Measurements from ENCODE around the gene GPS1. TPM values are rescaled to one million over a fixed set of nuclear protein-coding genes. Genes with fewer than 3 reads are reported as not detected.
A peak's percentile ranks its signal among the peaks of the same experiment; 100 is the strongest.

Gene GPS1
- total RNA-seq, 2 experiments from 2014 or later, result 69.0 to 75.6 TPM

- no peak for DNase-seq
- Mint-ChIP-seq H3K4me1 (peaks cover 9% of the 10 kb centered on the region), H3K4me3 (no peak overlapping the region), H3K36me3 (ENCODE audit: low read depth) (peaks cover 5% of the 10 kb centered on the region), H3K27me3 (no peaks in the 10 kb centered on the region), H3K9me3 (no peaks in the 10 kb centered on the region), H3K27ac (no peak overlapping the region)
- ChIA-PET POLR2A (no interaction called here), CTCF (interaction anchor here (1.1 kb wide), 1 partner anchor 84 kb away, joined by 3 read pairs; no protein-coding TSS in a partner anchor)
Observed at GRCh38 chr17:82043507-82043906, 8.2 kb upstream of the GPS1 start.

DNA sequence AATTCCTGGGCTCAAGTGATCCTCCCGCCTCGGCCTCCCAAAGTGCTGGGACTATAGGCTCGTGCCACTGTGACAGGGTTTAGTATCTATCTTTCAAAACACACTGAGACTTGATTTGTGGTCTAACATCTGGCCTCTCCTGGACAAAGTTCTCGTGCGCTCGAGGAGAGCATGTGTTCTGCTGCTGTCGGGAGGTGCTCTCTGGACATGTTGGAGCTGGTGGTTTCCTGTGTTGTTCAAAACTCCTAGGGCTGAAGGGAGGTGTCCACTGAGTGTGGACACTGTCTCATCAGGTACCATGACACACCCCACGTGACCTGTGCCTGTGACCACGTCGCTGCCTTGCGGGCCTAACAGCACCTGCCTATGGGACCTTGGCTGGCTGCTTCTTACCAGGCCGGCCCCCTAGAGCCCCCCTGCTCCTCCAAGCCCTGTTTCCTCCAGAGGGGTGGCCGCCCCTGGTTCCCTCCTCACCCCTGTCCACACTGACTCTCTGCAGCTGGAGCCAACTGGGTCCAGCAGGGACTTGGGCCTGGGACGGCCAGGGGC, 5.7 kb upstream of the GPS1 start:
- no peaks in the 10 kb centered on the region for H3K9me3 Mint-ChIP-seq
- ChIA-PET POLR2A (no interaction called here), CTCF (interaction anchor here (1.0 kb wide), 1 partner anchor 8 kb away, joined by 3 read pairs; the partner anchor contains the start of gene DCXR)
- DNase-seq, result no peak
- no peak overlapping the region for H3K27ac Mint-ChIP-seq
- peaks cover 9% of the 10 kb centered on the region for H3K4me1 Mint-ChIP-seq
- H3K4me3 Mint-ChIP-seq, result no peak overlapping the region
- no peaks in the 10 kb centered on the region for H3K27me3 Mint-ChIP-seq
- peaks cover 5% of the 10 kb centered on the region for H3K36me3 Mint-ChIP-seq (ENCODE audit: low read depth)

- ChIA-PET POLR2A (no interaction called here), CTCF (no interaction called here)
- Mint-ChIP-seq H3K4me1 (peaks cover 9% of the 10 kb centered on the region), H3K27me3 (no peaks in the 10 kb centered on the region), H3K4me3 (no peak overlapping the region), H3K9me3 (no peaks in the 10 kb centered on the region), H3K36me3 (ENCODE audit: low read depth) (peaks cover 5% of the 10 kb centered on the region), H3K27ac (no peak overlapping the region)
- DNase-seq, result no peak
Observed at GRCh38 chr17:82046903-82047302, 4.8 kb upstream of the GPS1 start.

DNA sequence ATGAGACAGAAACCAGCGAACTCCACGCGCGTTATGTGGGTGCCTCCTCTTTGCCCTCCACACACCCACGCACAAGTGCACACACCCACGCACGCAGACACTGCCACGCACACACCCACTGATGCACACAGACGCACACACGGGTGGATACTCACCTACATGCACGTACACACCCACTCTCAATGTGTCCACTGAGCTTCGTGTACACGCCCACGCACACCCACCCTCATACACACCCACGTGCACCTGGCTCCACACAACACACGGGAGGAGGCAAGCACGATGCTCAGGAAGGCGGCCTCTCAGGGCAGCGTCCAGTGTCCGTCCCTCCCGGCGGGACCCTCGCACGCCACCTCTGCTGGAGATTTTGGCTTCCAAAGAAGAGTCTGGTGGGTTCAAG, 4.3 kb upstream of the GPS1 start:
- Mint-ChIP-seq H3K36me3 (ENCODE audit: low read depth) (peaks cover 5% of the 10 kb centered on the region), H3K4me1 (peaks cover 9% of the 10 kb centered on the region), H3K4me3 (no peak overlapping the region), H3K27ac (no peak overlapping the region), H3K9me3 (no peaks in the 10 kb centered on the region), H3K27me3 (no peaks in the 10 kb centered on the region)
- CTCF ChIA-PET, result interaction anchor here (0.8 kb wide), 1 partner anchor 10 kb away, joined by 3 read pairs; the partner anchor contains the start of gene DCXR
- POLR2A ChIA-PET, result no interaction called here
- DNase-seq, result no peak

- Mint-ChIP-seq H3K4me1 (peaks cover 14% of the 10 kb centered on the region), H3K4me3 (no peak overlapping the region), H3K27me3 (no peaks in the 10 kb centered on the region), H3K36me3 (ENCODE audit: low read depth) (peaks cover 5% of the 10 kb centered on the region), H3K9me3 (no peaks in the 10 kb centered on the region), H3K27ac (no peak overlapping the region)
- ChIA-PET CTCF (interaction anchor here (0.8 kb wide), 1 partner anchor 11 kb away, joined by 3 read pairs; the partner anchor contains the start of gene DCXR), POLR2A (interaction anchor here (4.3 kb wide), 1 partner anchor 9 kb away, joined by 27 read pairs; the partner anchor contains the start of gene DCXR)
- no peak for DNase-seq
Observed at GRCh38 chr17:82047914-82048570, 3.7 kb upstream of the GPS1 start.

- Mint-ChIP-seq H3K27ac (no peak overlapping the region), H3K27me3 (no peaks in the 10 kb centered on the region), H3K4me3 (no peak overlapping the region), H3K36me3 (ENCODE audit: low read depth) (peaks cover 5% of the 10 kb centered on the region), H3K4me1 (peaks cover 19% of the 10 kb centered on the region), H3K9me3 (no peaks in the 10 kb centered on the region)
- ChIA-PET POLR2A (interaction anchor here (4.3 kb wide), 1 partner anchor 10 kb away, joined by 27 read pairs; the partner anchor contains the start of gene DCXR), CTCF (interaction anchor here (1.2 kb wide), 1 partner anchor 11 kb away, joined by 4 read pairs; the partner anchor contains the start of gene DCXR)
- no peak for DNase-seq
Observed at GRCh38 chr17:82048571-82048971, 3.1 kb upstream of the GPS1 start.

- no peak for DNase-seq
- no peak overlapping the region for H3K27ac Mint-ChIP-seq
- H3K27me3 Mint-ChIP-seq, result no peaks in the 10 kb centered on the region
- ChIA-PET CTCF (interaction anchor here (1.2 kb wide), 1 partner anchor 11 kb away, joined by 4 read pairs; the partner anchor contains the start of gene DCXR), POLR2A (interaction anchor here (4.3 kb wide), 1 partner anchor 11 kb away, joined by 27 read pairs; the partner anchor contains the start of gene DCXR)
- peaks cover 21% of the 10 kb centered on the region for H3K4me1 Mint-ChIP-seq
- peak overlapping the region; percentile 30 for H3K4me3 Mint-ChIP-seq
- H3K9me3 Mint-ChIP-seq, result no peaks in the 10 kb centered on the region
- peaks cover 5% of the 10 kb centered on the region for H3K36me3 Mint-ChIP-seq (ENCODE audit: low read depth)
Observed at GRCh38 chr17:82049106-82049505, 2.6 kb upstream of the GPS1 start.

GRCh38 chr17:82049521-82049971, 2.2 kb upstream of the GPS1 start:
- H3K9me3 Mint-ChIP-seq, result no peaks in the 10 kb centered on the region
- ChIA-PET POLR2A (interaction anchor here (1.4 to 4.3 kb wide), 3 partner anchors 9 to 19 kb away, joined by 3 to 27 read pairs (median 8); partner anchors contain the start of gene DCXR), CTCF (interaction anchor here (1.2 kb wide), 1 partner anchor 12 kb away, joined by 4 read pairs; the partner anchor contains the start of gene DCXR)
- peaks cover 5% of the 10 kb centered on the region for H3K36me3 Mint-ChIP-seq (ENCODE audit: low read depth)
- H3K4me3 Mint-ChIP-seq, result no peak overlapping the region
- no peaks in the 10 kb centered on the region for H3K27me3 Mint-ChIP-seq
- H3K4me1 Mint-ChIP-seq, result peaks cover 21% of the 10 kb centered on the region
- no peak for DNase-seq
- no peak overlapping the region for H3K27ac Mint-ChIP-seq

- peak overlapping the region; percentile 84 for H3K4me3 Mint-ChIP-seq
Observed at GRCh38 chr17:82050152-82050760, 1.4 kb upstream of the GPS1 start.

DNA sequence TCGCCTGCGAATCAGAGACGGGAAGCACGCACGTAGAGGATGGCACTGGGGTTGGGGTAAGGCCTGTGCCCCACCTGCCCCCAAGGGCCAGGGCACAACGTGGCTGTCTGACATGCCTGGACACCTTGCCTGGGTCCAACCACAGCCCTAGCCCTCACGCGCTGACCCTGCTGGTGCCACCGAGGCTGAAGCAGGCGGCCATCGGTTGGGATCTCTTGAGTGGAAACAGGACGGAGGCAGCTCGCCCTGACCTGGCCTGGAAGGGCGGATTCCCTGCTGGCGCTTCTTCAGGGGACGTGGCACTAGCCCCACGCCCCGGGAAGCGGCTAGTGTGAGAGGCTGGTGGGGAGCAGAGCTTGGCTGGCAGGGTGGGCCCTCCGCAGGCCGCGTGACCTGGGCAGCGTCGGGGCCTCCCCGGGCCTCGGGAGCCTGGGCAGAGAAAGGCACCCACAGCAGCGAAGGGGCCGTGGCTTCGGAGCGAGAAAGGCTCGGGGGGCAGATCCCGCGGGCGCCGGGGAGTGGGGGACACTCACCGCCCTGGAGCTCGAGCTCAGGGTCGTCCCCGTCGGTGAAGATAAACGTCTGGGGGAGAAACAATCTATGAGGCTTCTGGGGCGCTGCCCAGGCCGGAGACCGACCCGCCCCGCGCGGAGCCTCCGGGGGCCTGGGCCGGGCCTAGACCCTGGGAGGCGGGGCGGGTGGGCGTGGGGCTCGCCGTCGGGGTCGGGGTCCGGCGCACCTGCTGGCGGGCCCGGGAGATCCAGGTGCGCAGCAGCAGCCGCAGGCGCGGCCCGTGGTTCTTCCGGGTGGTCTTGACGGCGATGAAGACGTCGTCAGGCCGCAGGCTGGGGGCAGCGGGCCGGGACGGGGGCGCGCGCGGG, 697 bp upstream of the GPS1 start:
- peak overlapping the region; percentile 78 for H3K27ac Mint-ChIP-seq
- no peaks in the 10 kb centered on the region for H3K27me3 Mint-ChIP-seq
- H3K4me3 Mint-ChIP-seq, result peak overlapping the region; percentile 84
- CTCF ChIA-PET, result interaction anchor here (1.7 kb wide), 1 partner anchor 13 kb away, joined by 5 read pairs; the partner anchor contains the start of gene DCXR
- H3K36me3 Mint-ChIP-seq (ENCODE audit: low read depth), result peaks cover 12% of the 10 kb centered on the region
- no peak for DNase-seq
- no peaks in the 10 kb centered on the region for H3K9me3 Mint-ChIP-seq
- POLR2A ChIA-PET, result interaction anchor here (0.6 to 4.3 kb wide), 7 partner anchors 8 to 74 kb away, joined by 3 to 27 read pairs (median 4); partner anchors contain the start of genes DCXR and DUS1L
- H3K4me1 Mint-ChIP-seq, result peaks cover 25% of the 10 kb centered on the region

More at GRCh38 chr17:82050152-82050760, 1.4 kb upstream of the GPS1 start:
- POLR2A ChIA-PET, result interaction anchor here (0.6 to 4.3 kb wide), 6 partner anchors 8 to 73 kb away, joined by 3 to 27 read pairs (median 6); partner anchors contain the start of genes DCXR and DUS1L
- CTCF ChIA-PET, result interaction anchor here (1.7 kb wide), 1 partner anchor 13 kb away, joined by 5 read pairs; the partner anchor contains the start of gene DCXR
- Mint-ChIP-seq H3K36me3 (ENCODE audit: low read depth) (peaks cover 11% of the 10 kb centered on the region), H3K4me1 (peaks cover 25% of the 10 kb centered on the region), H3K27ac (peak overlapping the region; percentile 78), H3K27me3 (no peaks in the 10 kb centered on the region), H3K9me3 (no peaks in the 10 kb centered on the region)
- no peak for DNase-seq

DNA sequence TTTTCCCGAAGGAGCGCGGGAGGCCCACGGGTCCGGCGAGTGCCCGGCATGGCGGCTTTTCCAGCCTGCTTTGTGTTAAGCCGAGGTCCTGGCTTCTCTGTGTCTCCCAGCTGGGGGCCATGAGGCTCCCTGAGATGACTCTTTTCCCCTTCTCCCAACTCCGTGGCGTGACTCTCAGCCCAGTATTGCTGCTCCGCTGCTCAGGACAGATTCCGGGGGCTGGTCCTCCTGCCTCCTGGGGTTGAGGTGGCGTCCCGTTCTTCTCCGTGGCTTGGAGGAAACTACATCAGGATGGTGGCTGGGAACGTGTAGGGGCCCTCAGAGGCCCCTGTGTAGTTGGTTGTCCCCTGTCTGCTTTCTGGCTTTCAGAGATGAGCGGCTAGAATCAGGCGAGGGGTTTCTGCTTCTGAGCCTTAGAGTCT, 951 bp downstream of the GPS1 start:
- no peak for DNase-seq

DNA sequence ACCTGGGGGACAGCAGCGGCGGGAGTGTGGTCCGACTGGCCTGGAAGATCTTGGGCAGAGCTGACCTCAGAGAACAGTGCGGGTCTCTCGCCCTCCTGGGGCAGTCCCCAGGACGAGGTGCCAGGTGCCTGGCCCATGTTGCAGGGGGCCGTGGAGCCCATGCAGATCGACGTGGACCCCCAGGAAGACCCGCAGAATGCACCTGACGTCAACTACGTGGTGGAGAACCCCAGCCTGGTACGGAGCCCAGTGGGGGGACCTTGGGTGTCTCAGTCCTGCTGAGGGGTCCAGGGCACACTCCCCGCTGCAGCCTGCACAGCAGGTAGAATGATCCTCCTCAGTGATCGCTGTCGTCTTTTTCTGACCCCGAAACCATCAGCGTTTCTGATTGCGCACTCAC, 1.4 kb downstream of the GPS1 start:
- Mint-ChIP-seq H3K4me1 (peaks cover 25% of the 10 kb centered on the region), H3K4me3 (peak overlapping the region; percentile 72), H3K36me3 (ENCODE audit: low read depth) (peaks cover 11% of the 10 kb centered on the region), H3K27me3 (no peaks in the 10 kb centered on the region), H3K9me3 (no peaks in the 10 kb centered on the region), H3K27ac (no peak overlapping the region)
- ChIA-PET CTCF (interaction anchor here (2.0 kb wide), 1 partner anchor 15 kb away, joined by 9 read pairs; the partner anchor contains the start of gene DCXR), POLR2A (interaction anchor here (1.0 to 2.0 kb wide), 2 partner anchors 16 to 23 kb away, joined by 3 to 8 read pairs; partner anchors contain the start of gene DCXR)
- no peak for DNase-seq

More for the DNA sequence above, 951 bp downstream of the GPS1 start:
- Mint-ChIP-seq H3K36me3 (ENCODE audit: low read depth) (peaks cover 8% of the 10 kb centered on the region), H3K9me3 (no peaks in the 10 kb centered on the region), H3K27me3 (no peaks in the 10 kb centered on the region), H3K4me3 (peak overlapping the region; percentile 72), H3K4me1 (peaks cover 25% of the 10 kb centered on the region), H3K27ac (peak overlapping the region; percentile 49)
- ChIA-PET CTCF (interaction anchor here (2.0 kb wide), 1 partner anchor 15 kb away, joined by 9 read pairs; the partner anchor contains the start of gene DCXR), POLR2A (interaction anchor here (1.0 to 4.3 kb wide), 3 partner anchors 12 to 22 kb away, joined by 3 to 27 read pairs (median 4); partner anchors contain the start of gene DCXR)
